Mesendoderm (in vitro differentiated cells): ENCODE results near the gene NISCH.
A peak's percentile ranks its signal among the peaks of the same experiment; 100 is the strongest.

Source experiments
- DNase-seq: peaks from one replicate; pipeline ENCODE4 v3.0.0; 2013
- H2AK5ac ChIP-seq: 2 replicates; pipeline ENCODE4 v1.6.1; 2013; ENCODE audit warnings: low read length, inconsistent platforms
- H2BK120ac ChIP-seq: 2 replicates; pipeline ENCODE4 v1.6.1; 2013; ENCODE audit warnings: low read depth, mild to moderate bottlenecking, low read length, moderate library complexity, mixed read lengths
- H2BK15ac ChIP-seq: replicated peaks from 2 replicates; pipeline ENCODE4 v1.6.1; 2013; ENCODE audit warnings: low read depth, mild to moderate bottlenecking, moderate library complexity
- H2BK5ac ChIP-seq: 2 replicates; pipeline ENCODE4 v1.6.1; 2013; ENCODE audit warnings: low read length, inconsistent platforms
- H3K18ac ChIP-seq: 2 replicates; pipeline ENCODE4 v1.6.1; 2013; ENCODE audit warnings: mild to moderate bottlenecking, low read length, mixed read lengths
- H3K23ac ChIP-seq: one replicate; pipeline ENCODE4 v1.6.1; 2013; ENCODE audit warnings: low read length
- H3K27ac ChIP-seq: 2 replicates; pipeline ENCODE4 v1.5.1; 2013; ENCODE audit warnings: low read depth, mild to moderate bottlenecking, inconsistent platforms, low read length, moderate library complexity
- H3K27me3 ChIP-seq: 2 replicates; pipeline ENCODE4 v1.6.1; 2013; ENCODE audit warnings: low read length, control low read depth, mild to moderate bottlenecking, inconsistent platforms; ENCODE audit not compliant: insufficient read depth, poor library complexity
- H3K36me3 ChIP-seq: 2 replicates; pipeline ENCODE4 v1.6.1; 2013; ENCODE audit warnings: low read length, inconsistent platforms; ENCODE audit not compliant: control insufficient read depth, insufficient read depth
- H3K4ac ChIP-seq: one replicate; pipeline ENCODE4 v1.6.1; 2013; ENCODE audit warnings: low read depth, mild to moderate bottlenecking, low read length, moderate library complexity
- H3K4me1 ChIP-seq: 2 replicates; pipeline ENCODE4 v1.6.1; 2013; ENCODE audit warnings: low read depth, low read length, inconsistent platforms; ENCODE audit not compliant: control insufficient read depth
- H3K4me2 ChIP-seq: 2 replicates; pipeline ENCODE4 v1.6.1; 2013; ENCODE audit warnings: low read length
- H3K4me3 ChIP-seq: 2 replicates; pipeline ENCODE4 v1.5.1; 2013; ENCODE audit warnings: mild to moderate bottlenecking, low read length
- H3K56ac ChIP-seq: one replicate; pipeline ENCODE4 v1.6.1; 2013; ENCODE audit warnings: low read length
- H3K79me1 ChIP-seq: 2 replicates; pipeline ENCODE4 v1.6.1; 2013; ENCODE audit warnings: low read length, inconsistent platforms
- H3K79me2 ChIP-seq: 2 replicates; pipeline ENCODE4 v1.6.1; 2013; ENCODE audit warnings: mild to moderate bottlenecking, low read length; ENCODE audit not compliant: control insufficient read depth, insufficient read depth
- H3K9ac ChIP-seq: 2 replicates; pipeline ENCODE4 v1.6.1; 2013; ENCODE audit warnings: low read length, inconsistent platforms
- H4K5ac ChIP-seq: one replicate; pipeline ENCODE4 v1.6.1; 2013; ENCODE audit warnings: low read length
- H4K8ac ChIP-seq: one replicate; pipeline ENCODE4 v1.6.1; 2013; ENCODE audit warnings: low read depth, mild to moderate bottlenecking, control low read depth, low read length, moderate library complexity
- WGBS: extraction: QIAGEN DNeasy Blood & Tissue Kit; methylation state at CpG from one replicate; pipeline ENCODE4 v1.1.7; 2013; ENCODE audit warnings: low lambda C conversion rate, missing lambda C conversion rate; ENCODE audit not compliant: insufficient coverage; ENCODE audit errors: extremely low coverage; 5-methylcytosine and 5-hydroxymethylcytosine counted together

NISCH gene

GRCh38 chr3:52494445-52494844 is 39.0 kb downstream of the NISCH start:
- Histone ChIP-seq H3K4me2 (no peak overlapping the region), H4K8ac (no peak overlapping the region), H3K18ac (no peak overlapping the region), H3K79me2 (no peaks in the 10 kb centered on the region), H2BK120ac (no peak overlapping the region), H2BK15ac (no peak overlapping the region), H3K27ac (no peak overlapping the region), H2BK5ac (no peak overlapping the region), H3K56ac (no peak overlapping the region), H2AK5ac (no peak overlapping the region), H3K27me3 (no peaks in the 10 kb centered on the region), H3K4me3 (no peak overlapping the region), H3K9ac (no peak overlapping the region), H4K5ac (no peak overlapping the region), H3K36me3 (peaks cover 5% of the 10 kb centered on the region), H3K79me1 (no peaks in the 10 kb centered on the region), H3K23ac (no peak overlapping the region), H3K4me1 (no peaks in the 10 kb centered on the region), H3K4ac (no peak overlapping the region)
- WGBS = no CpG with 5 or more reads among the region's 7 CpGs
- peak; percentile 10 for DNase-seq

DNA sequence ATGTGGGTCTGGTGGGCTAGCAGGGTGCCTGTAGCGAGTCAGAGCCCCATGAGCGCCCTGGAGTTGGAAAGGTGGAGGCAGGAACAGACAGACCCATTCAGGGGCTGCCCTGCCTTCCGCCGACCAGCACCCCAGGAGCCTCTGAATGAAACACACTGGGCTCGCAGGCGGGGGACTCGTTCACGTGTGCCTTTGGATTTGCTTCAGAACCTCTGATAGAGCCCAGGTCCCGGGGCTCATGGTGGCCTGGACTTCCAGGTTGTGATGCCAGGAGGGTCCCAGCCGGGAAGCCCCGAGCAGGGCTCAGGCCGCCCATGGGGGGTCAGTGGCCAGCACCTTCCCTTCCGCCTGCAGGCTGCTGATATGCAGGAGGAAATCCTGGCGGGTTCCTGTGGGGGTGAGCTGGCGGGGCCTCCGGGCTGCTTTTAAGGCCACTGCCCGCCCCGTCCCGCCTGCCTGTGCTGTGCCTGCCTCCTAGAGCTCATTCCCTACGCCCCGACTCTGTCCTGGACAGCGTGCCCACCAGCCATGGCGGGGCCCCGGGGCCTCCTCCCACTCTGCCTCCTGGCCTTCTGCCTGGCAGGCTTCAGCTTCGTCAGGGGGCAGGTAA is 39.6 kb downstream of the NISCH start, which contains the start of gene STAB1:
STAB1 (plus strand) TSS at position 453 of the 610 bp plus-strand sequence; CDS start at position 529, 76 bp downstream.
- Histone ChIP-seq H3K27ac (no peak within 1 kb of the TSS), H3K4me3 (no peak within 1 kb of the TSS), H3K56ac (no peak within 1 kb of the TSS), H2AK5ac (no peak within 1 kb of the TSS), H3K4me2 (no peak within 1 kb of the TSS), H2BK5ac (no peak within 1 kb of the TSS), H3K79me1 (no peaks in the 10 kb centered on the region), H3K23ac (no peak within 1 kb of the TSS), H3K9ac (no peak within 1 kb of the TSS), H3K18ac (no peak within 1 kb of the TSS), H3K27me3 (no peaks in the 10 kb centered on the region), H3K79me2 (no peaks in the 10 kb centered on the region), H2BK15ac (no peak within 1 kb of the TSS), H4K5ac (no peak within 1 kb of the TSS), H4K8ac (no peak within 1 kb of the TSS), H2BK120ac (no peak within 1 kb of the TSS), H3K4ac (no peak within 1 kb of the TSS), H3K36me3 (peaks cover 3% of the 10 kb centered on the region), H3K4me1 (no peaks in the 10 kb centered on the region)
- no CpG with 5 or more reads among the region's 25 CpGs for WGBS
- no peak for DNase-seq

DNA sequence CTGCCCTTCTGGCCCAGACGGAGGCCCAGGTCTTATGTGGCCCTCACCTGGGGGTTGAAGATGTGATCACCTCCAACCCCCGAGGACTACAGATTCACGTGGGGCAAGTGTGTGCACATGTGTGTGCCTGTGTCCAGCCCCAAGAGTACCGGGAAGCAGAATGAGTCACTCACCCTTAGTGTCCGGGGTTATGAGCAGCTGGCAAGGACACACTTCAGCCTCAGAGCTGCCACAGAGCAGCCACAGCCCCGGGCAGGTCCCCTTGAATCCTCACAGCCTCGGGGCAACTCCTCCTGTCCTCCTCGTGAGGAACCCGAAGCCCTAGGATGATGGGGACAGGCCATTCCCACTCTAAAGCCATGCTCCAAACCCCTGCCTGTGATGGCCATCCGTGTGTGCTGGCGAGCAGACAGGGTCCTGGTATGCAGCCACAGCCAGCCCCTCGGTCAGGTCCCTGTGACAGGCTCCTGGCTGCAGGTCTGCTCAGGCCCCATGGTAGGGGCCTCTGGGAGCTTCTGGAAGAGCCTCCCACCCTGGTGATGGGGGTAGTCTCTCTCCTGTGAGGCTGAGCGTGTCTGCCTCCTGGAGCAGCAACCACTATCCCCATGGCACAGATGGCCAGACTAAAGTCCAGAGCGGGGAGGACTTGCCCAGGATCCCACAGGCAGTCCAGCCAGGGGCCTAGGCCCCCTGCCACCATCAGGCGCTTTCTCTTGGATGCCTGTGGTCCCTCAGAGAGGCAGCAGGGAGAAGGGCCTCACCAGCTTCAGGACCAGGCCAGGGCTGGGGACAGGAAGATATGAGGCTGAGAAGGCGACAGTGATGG is 40.6 kb downstream of the NISCH start:
- Histone ChIP-seq H3K56ac (no peak overlapping the region), H3K36me3 (peaks cover 3% of the 10 kb centered on the region), H4K5ac (no peak overlapping the region), H3K4me1 (no peaks in the 10 kb centered on the region), H3K9ac (no peak overlapping the region), H2AK5ac (no peak overlapping the region), H2BK15ac (no peak overlapping the region), H3K23ac (no peak overlapping the region), H3K79me1 (no peaks in the 10 kb centered on the region), H3K4ac (no peak overlapping the region), H3K27me3 (no peaks in the 10 kb centered on the region), H4K8ac (no peak overlapping the region), H3K18ac (no peak overlapping the region), H3K4me2 (no peak overlapping the region), H2BK120ac (no peak overlapping the region), H3K4me3 (no peak overlapping the region), H3K27ac (no peak overlapping the region), H2BK5ac (no peak overlapping the region), H3K79me2 (no peaks in the 10 kb centered on the region)
- DNase-seq = no peak
- no CpG with 5 or more reads among the region's 16 CpGs for WGBS

GRCh38 chr3:52498137-52499054 is 43.0 kb downstream of the NISCH start:
- no peak overlapping the region for H3K27ac ChIP-seq
- no peak overlapping the region for H3K9ac ChIP-seq
- no peaks in the 10 kb centered on the region for H3K79me1 ChIP-seq
- no peaks in the 10 kb centered on the region for H3K4me1 ChIP-seq
- WGBS = no CpG with 5 or more reads among the region's 24 CpGs
- no peaks in the 10 kb centered on the region for H3K79me2 ChIP-seq
- H3K27me3 ChIP-seq = no peaks in the 10 kb centered on the region
- no peak overlapping the region for H4K5ac ChIP-seq
- H2BK15ac ChIP-seq = no peak overlapping the region
- no peaks in the 10 kb centered on the region for H3K36me3 ChIP-seq
- no peak overlapping the region for H2BK5ac ChIP-seq
- H3K4me2 ChIP-seq = no peak overlapping the region
- H3K56ac ChIP-seq = no peak overlapping the region
- H3K23ac ChIP-seq = no peak overlapping the region
- H3K4ac ChIP-seq = no peak overlapping the region
- DNase-seq = no peak
- H3K4me3 ChIP-seq = no peak overlapping the region
- no peak overlapping the region for H2BK120ac ChIP-seq
- H2AK5ac ChIP-seq = no peak overlapping the region
- no peak overlapping the region for H3K18ac ChIP-seq
- no peak overlapping the region for H4K8ac ChIP-seq

DNA sequence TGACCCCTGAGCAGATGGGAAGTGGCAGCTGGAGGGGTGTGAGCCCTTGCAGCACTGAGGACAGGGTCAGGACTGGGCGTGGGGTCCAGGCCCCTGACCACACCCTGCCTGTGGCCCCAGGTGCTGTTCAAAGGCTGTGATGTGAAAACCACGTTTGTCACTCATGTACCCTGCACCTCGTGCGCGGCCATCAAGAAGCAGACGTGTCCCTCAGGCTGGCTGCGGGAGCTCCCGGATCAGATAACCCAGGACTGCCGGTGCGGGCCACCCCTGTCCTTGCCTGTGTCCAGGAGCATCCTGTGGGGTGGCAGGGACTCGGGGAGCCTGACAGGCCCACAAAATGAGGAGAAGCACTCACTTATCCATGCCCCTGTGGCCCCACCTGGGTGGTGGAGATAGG is 45.6 kb downstream of the NISCH start:
- H3K4me1 ChIP-seq = no peaks in the 10 kb centered on the region
- H3K79me1 ChIP-seq = no peaks in the 10 kb centered on the region
- DNase-seq = no peak
- no peak overlapping the region for H3K23ac ChIP-seq
- H4K8ac ChIP-seq = no peak overlapping the region
- no peaks in the 10 kb centered on the region for H3K36me3 ChIP-seq
- no peaks in the 10 kb centered on the region for H3K79me2 ChIP-seq
- no peak overlapping the region for H3K27ac ChIP-seq
- H3K4ac ChIP-seq = no peak overlapping the region
- H3K4me3 ChIP-seq = no peak overlapping the region
- H3K56ac ChIP-seq = no peak overlapping the region
- no peak overlapping the region for H4K5ac ChIP-seq
- no peak overlapping the region for H2BK15ac ChIP-seq
- H3K27me3 ChIP-seq = no peaks in the 10 kb centered on the region
- H3K18ac ChIP-seq = no peak overlapping the region
- no CpG with 5 or more reads among the region's 11 CpGs for WGBS
- no peak overlapping the region for H2BK5ac ChIP-seq
- no peak overlapping the region for H2AK5ac ChIP-seq
- no peak overlapping the region for H3K9ac ChIP-seq
- no peak overlapping the region for H3K4me2 ChIP-seq
- H2BK120ac ChIP-seq = no peak overlapping the region
